Spleen (tissue), 11 donors: ENCODE measurements around the gene ZC3H18. TPM values are rescaled to one million over a fixed set of nuclear protein-coding genes. Genes with fewer than 3 reads are reported as not detected.

ENCODE experiments used
- DNase-seq: peaks from one replicate; pipeline ENCODE4 v3.0.0-alpha.2; 2020
- H3K27ac ChIP-seq, 8 donors: fragments of 200-600 bp; sonication (generic) in 7 of 8; 1 replicate in 4 of 8; 2 replicates in 4 of 8; pipeline versions ENCODE4 v1.5.0 to v1.8.0; 2016 to 2021; ENCODE audit warnings: inconsistent platforms in 4 of 8, mild to moderate bottlenecking in 4 of 8, moderate library complexity in 1 of 8
- H3K27me3 ChIP-seq, 7 donors: fragments of 200-600 bp; sonication (generic) in 6 of 7; replicated peaks in 1 of 7; 1 replicate in 4 of 7; 2 replicates in 3 of 7; pipeline versions ENCODE4 v1.5.0 to v1.8.0; 2016 to 2021; ENCODE audit warnings: inconsistent platforms in 3 of 7, mild to moderate bottlenecking in 1 of 7
- H3K36me3 ChIP-seq, 6 donors: fragments of 200-600 bp; sonication (generic) in 5 of 6; 1 replicate in 4 of 6; 2 replicates in 2 of 6; pipeline versions ENCODE4 v1.5.0 to v1.8.0; 2016 to 2021; ENCODE audit warnings: inconsistent platforms in 2 of 6
- H3K4me1 ChIP-seq, 6 donors: fragments of 200-600 bp; sonication (generic) in 5 of 6; 1 replicate in 3 of 6; 2 replicates in 3 of 6; pipeline versions ENCODE4 v1.5.0 to v1.8.0; 2016 to 2021; ENCODE audit warnings: inconsistent platforms in 3 of 6
- H3K4me3 ChIP-seq, 8 donors: fragments of 200-600 bp; sonication (generic) in 7 of 8; 1 replicate in 4 of 8; 2 replicates in 4 of 8; pipeline versions ENCODE4 v1.5.0 to v1.8.0; 2016 to 2021; ENCODE audit warnings: inconsistent platforms in 4 of 8, mild to moderate bottlenecking in 4 of 8, moderate library complexity in 2 of 8
- H3K9me3 ChIP-seq, 8 donors: fragments of 200-600 bp; sonication (generic) in 7 of 8; 1 replicate in 4 of 8; 2 replicates in 4 of 8; pipeline versions ENCODE4 v1.5.0 to v1.8.0; 2016 to 2021; ENCODE audit warnings: inconsistent platforms in 4 of 8
- CTCF ChIP-seq, 11 experiments: fragments of 200-600 bp in 7 of 11; fragments of 450-650 bp in 4 of 11; sonication (generic) in 4 of 11; IDR thresholded peaks in 8 of 11; conservative IDR thresholded peaks in 3 of 11; 1 replicate in 7 of 11; 2 replicates in 4 of 11; pipeline versions ENCODE4 v1.4.0 to v1.8.0; 2016 to 2021; ENCODE audit warnings: antibody characterized with exemption in 11 of 11, inconsistent platforms in 4 of 11, mild to moderate bottlenecking in 1 of 11
- POLR2A ChIP-seq, 3 donors: fragments of 450-650 bp; IDR thresholded peaks; one replicate each; pipeline ENCODE4 v1.5.1; 2017; ENCODE audit warnings: antibody characterized with exemption in 3 of 3, mild to moderate bottlenecking in 1 of 3
- POLR2AphosphoS5 ChIP-seq, 3 donors: sonication (generic); formaldehyde crosslinking; IDR thresholded peaks; one replicate each; pipeline ENCODE4 v1.5.1; 2017; ENCODE audit warnings: antibody characterized with exemption in 3 of 3
- WGBS, 5 donors: extraction: QIAGEN DNeasy Blood & Tissue Kit in 3 of 5; methylation state at CpG; one replicate each; pipeline versions ENCODE4 v1.1.5 to v1.1.7; 2013 to 2018; 5-methylcytosine and 5-hydroxymethylcytosine counted together
- intact Hi-C: fragments of 100-400 bp; cut with DNase I; formaldehyde crosslinking; loops from one replicate; pipeline ENCODE4 v1.15.0; 2023; ENCODE audit warnings: low total_unique reads
- polyA plus RNA-seq, 3 donors: library from polyadenylated mRNA; stranded (reverse); fragments of 200-250 nt; gene quantifications; one replicate each; pipeline ENCODE4 v1.2.1, GENCODE V29; 2013
- total RNA-seq, 7 donors: library from RNA; depleted of rRNA in 3 of 7; stranded (reverse); fragments of >200 nt in 3 of 7; fragmentation: NEBNext Ultra II Directional in 4 of 7; extraction: Animal tissue kit (Norgen Biotek cat#: 25700) in 4 of 7; gene quantifications; one replicate each; pipeline versions ENCODE4 v1.1.0 to v1.2.1, GENCODE V29; 2016 to 2021
- donor health status: healthy with polysubstance abuse.
- donor health status: DM: no; HTN: no; CAD: no; lungs with moderate emphysema.
- donor health status: DM: no; HTN: no; CAD: no.
- donor health status: Bipolar disorder and iron deficiency.
- donor health status: healthy.
- donor health status: DM: no; HTN: no; CAD: no.
- donor health status: DM: yes; HTN: yes; CAD: no.

Gene ZC3H18
- total and polyA plus RNA-seq, 10 donors, result 18.0 to 65.2 (median 34.7) TPM

- H3K4me1 ChIP-seq, result peaks cover 7 to 91% (median 65%) of the 10 kb centered on the region in 6 donors
- intact Hi-C loops, result no loop called here
- no peak overlapping the region for H3K4me3 ChIP-seq
- H3K27me3 ChIP-seq, result peaks cover 0 to 48% (median 35%) of the 10 kb centered on the region in 7 donors
- peaks cover 0 to 18% (median 10%) of the 10 kb centered on the region in 6 donors for H3K36me3 ChIP-seq
- TF ChIP-seq POLR2AphosphoS5 (IDR thresholded peaks at IDR 0.05) (no peak), CTCF (IDR thresholded peaks at IDR 0.05 in 8 of 11, conservative IDR thresholded peaks at IDR 0.05 in 3 of 11) (no peak), POLR2A (IDR thresholded peaks at IDR 0.05) (no peak)
- WGBS, 5 donors, result 57 to 71% (median 66%) methylated on average over 16 to 23 of the region's 23 CpGs
- peak; percentile 83 for DNase-seq
- no peaks in the 10 kb centered on the region for H3K9me3 ChIP-seq
- H3K27ac ChIP-seq, result peak overlapping the region in 5 of 8 donors; percentile 18 to 94 (median 46)
Observed at GRCh38 chr16:88636488-88637265, 66.5 kb downstream of the ZC3H18 start.

GRCh38 chr16:88638323-88639230 is 68.4 kb downstream of the ZC3H18 start, which contains the start of gene IL17C:
IL17C (plus strand) TSS chr16:88638572; CDS start chr16:88638642, 70 bp downstream.
- 28 to 54% (median 40%) methylated on average over 15 to 27 of the region's 27 CpGs for WGBS, 5 donors
- Histone ChIP-seq H3K4me3 (peak within 1 kb of the TSS in 1 of 8 donors; percentile 30), H3K4me1 (peaks cover 2 to 96% (median 67%) of the 10 kb centered on the region in 6 donors), H3K27ac (peak within 1 kb of the TSS in 3 of 8 donors; percentile 44 to 94 (median 51)), H3K27me3 (peaks cover 0 to 48% (median 35%) of the 10 kb centered on the region in 7 donors), H3K9me3 (no peaks in the 10 kb centered on the region), H3K36me3 (peaks cover 0 to 17% (median 12%) of the 10 kb centered on the region in 6 donors)
- intact Hi-C loops, result no loop called here
- TF ChIP-seq CTCF (IDR thresholded peaks at IDR 0.05 in 8 of 11, conservative IDR thresholded peaks at IDR 0.05 in 3 of 11), result no peak
- peak; percentile 76 to 84 (median 80) for TF ChIP-seq POLR2AphosphoS5 (IDR thresholded peaks at IDR 0.05)
- no peak for DNase-seq

DNA sequence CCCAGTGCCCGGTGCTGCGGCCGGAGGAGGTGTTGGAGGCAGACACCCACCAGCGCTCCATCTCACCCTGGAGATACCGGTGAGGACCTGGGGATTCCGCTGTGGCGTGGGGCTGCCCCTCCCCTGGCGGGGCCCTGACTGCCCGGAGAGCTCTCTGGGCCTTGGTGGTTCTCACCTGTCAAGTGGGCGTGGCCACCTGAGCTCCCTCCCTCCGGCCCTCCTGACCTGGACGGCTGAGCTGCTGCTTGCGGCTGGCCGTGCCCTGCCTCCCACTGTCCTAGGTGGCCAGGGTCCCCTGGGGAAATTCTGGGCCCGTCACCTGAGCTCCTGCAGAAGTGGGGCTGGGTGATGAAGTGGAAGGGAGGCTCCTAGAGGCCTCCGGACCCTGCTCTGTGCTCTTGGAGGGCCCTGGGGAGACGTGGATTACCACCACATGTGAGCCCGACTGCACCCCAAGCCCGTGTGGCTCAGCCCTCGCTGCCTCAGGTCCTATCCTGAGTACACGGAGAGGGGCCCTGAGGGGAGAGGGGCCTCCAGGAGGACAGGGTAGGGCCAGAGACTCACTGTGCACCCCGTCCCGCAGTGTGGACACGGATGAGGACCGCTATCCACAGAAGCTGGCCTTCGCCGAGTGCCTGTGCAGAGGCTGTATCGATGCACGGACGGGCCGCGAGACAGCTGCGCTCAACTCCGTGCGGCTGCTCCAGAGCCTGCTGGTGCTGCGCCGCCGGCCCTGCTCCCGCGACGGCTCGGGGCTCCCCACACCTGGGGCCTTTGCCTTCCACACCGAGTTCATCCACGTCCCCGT is 69.2 kb downstream of the ZC3H18 start:
- Histone ChIP-seq H3K36me3 (peaks cover 0 to 26% (median 19%) of the 10 kb centered on the region in 6 donors), H3K4me1 (peaks cover 0 to 96% (median 60%) of the 10 kb centered on the region in 6 donors), H3K27ac (no peak overlapping the region), H3K27me3 (peaks cover 0 to 48% (median 35%) of the 10 kb centered on the region in 7 donors), H3K9me3 (no peaks in the 10 kb centered on the region), H3K4me3 (peak overlapping the region in 1 of 8 donors; percentile 30)
- TF ChIP-seq POLR2AphosphoS5 (IDR thresholded peaks at IDR 0.05) (peak; percentile 25 to 77 (median 51)), POLR2A (IDR thresholded peaks at IDR 0.05) (no peak)
- intact Hi-C loops, result no loop called here
- 23 to 44% (median 31%) methylated on average over 10 to 45 of the region's 45 CpGs for WGBS, 5 donors
- DNase-seq, result no peak

DNA sequence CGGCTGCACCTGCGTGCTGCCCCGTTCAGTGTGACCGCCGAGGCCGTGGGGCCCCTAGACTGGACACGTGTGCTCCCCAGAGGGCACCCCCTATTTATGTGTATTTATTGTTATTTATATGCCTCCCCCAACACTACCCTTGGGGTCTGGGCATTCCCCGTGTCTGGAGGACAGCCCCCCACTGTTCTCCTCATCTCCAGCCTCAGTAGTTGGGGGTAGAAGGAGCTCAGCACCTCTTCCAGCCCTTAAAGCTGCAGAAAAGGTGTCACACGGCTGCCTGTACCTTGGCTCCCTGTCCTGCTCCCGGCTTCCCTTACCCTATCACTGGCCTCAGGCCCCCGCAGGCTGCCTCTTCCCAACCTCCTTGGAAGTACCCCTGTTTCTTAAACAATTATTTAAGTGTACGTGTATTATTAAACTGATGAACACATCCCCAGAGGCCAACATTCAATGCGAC is 69.9 kb downstream of the ZC3H18 start:
- WGBS, 5 donors, result 40 to 58% (median 47%) methylated on average over 13 of the region's 13 CpGs
- TF ChIP-seq POLR2AphosphoS5 (IDR thresholded peaks at IDR 0.05) (no peak), CTCF (IDR thresholded peaks at IDR 0.05 in 8 of 11, conservative IDR thresholded peaks at IDR 0.05 in 3 of 11) (no peak), POLR2A (IDR thresholded peaks at IDR 0.05) (no peak)
- Histone ChIP-seq H3K4me3 (peak overlapping the region in 1 of 8 donors; percentile 30), H3K9me3 (no peaks in the 10 kb centered on the region), H3K4me1 (peaks cover 0 to 96% (median 54%) of the 10 kb centered on the region in 6 donors), H3K27me3 (peaks cover 0 to 48% (median 35%) of the 10 kb centered on the region in 7 donors), H3K27ac (peak overlapping the region in 1 of 8 donors; percentile 17), H3K36me3 (peaks cover 0 to 32% (median 24%) of the 10 kb centered on the region in 6 donors)
- DNase-seq, result no peak
- intact Hi-C loops, result no loop called here
